WTC11 (cell line): ENCODE measurements around the gene WDPCP. TPM values are rescaled to one million over a fixed set of nuclear protein-coding genes. Genes with fewer than 3 reads are reported as not detected.
A peak's percentile ranks its signal among the peaks of the same experiment; 100 is the strongest.
"Not testable (repeated sequence)": the region's sequence is repeated elsewhere in the genome, so short reads cannot be mapped to it uniquely, and the experiment has no call there.

Experiments used
- ATAC-seq: fragments of 200-7000 bp; cut with Tn5 transposase; 2 replicates; pipeline ENCODE4 v1.10.0; 2021; ENCODE audit warnings: mild to moderate bottlenecking, moderate library complexity
- CTCF ChIA-PET: fragments of 300-600 bp; sonication (Branson Sonifier 250); formaldehyde crosslinking; loops from one replicate; lab custom pipeline; 2021; ENCODE audit warnings: antibody characterized with exemption; lab: Charles Lee
- POLR2A ChIA-PET: fragments of 350-600 bp; sonication (Branson Sonifier 250); formaldehyde crosslinking; loops from one replicate; lab custom pipeline; 2021; ENCODE audit warnings: antibody characterized with exemption; lab: Charles Lee
- DNase-seq: peaks from one replicate; pipeline ENCODE4 v3.0.0; 2021; ENCODE audit warnings: low spot score
- H3K27ac Mint-ChIP-seq: 2 replicates; pipeline ENCODE4 v1.8.0; 2021; ENCODE audit warnings: mixed read lengths
- H3K27me3 Mint-ChIP-seq: 2 replicates; pipeline ENCODE4 v1.8.0; 2021; ENCODE audit warnings: low read depth, mild to moderate bottlenecking, moderate library complexity, mixed read lengths
- H3K36me3 Mint-ChIP-seq: 2 replicates; pipeline ENCODE4 v1.8.0; 2021; ENCODE audit warnings: mixed read lengths
- H3K4me1 Mint-ChIP-seq: 2 replicates; pipeline ENCODE4 v1.8.0; 2022; ENCODE audit warnings: mixed read lengths
- H3K4me3 Mint-ChIP-seq: 2 replicates; pipeline ENCODE4 v1.8.0; 2021; ENCODE audit warnings: mild to moderate bottlenecking, moderate library complexity, mixed read lengths
- H3K9me3 Mint-ChIP-seq: 2 replicates; pipeline ENCODE4 v1.8.0; 2021; ENCODE audit warnings: mixed read lengths
- AR ChIP-seq: fragments of 250-450 bp; sonication (Bioruptor Pico); IDR thresholded peaks from 2 replicates; pipeline ENCODE4 v1.9.0; 2021; ENCODE audit warnings: mild to moderate bottlenecking
- CTCF ChIP-seq: fragments of 200-600 bp; IDR thresholded peaks from 2 replicates; pipeline ENCODE4 v1.8.0; 2022; ENCODE audit warnings: antibody characterized with exemption
- EMX1 ChIP-seq: fragments of 250-450 bp; sonication (Bioruptor Pico); IDR thresholded peaks from 2 replicates; pipeline ENCODE4 v1.8.0; 2021; ENCODE audit warnings: mild to moderate bottlenecking
- FOXJ3 ChIP-seq: sonication (generic); formaldehyde crosslinking; IDR thresholded peaks from 2 replicates; pipeline ENCODE4 v1.9.0; 2021; ENCODE audit warnings: missing genetic modification reagents, mild to moderate bottlenecking, borderline replicate concordance
- MLX ChIP-seq: sonication (generic); formaldehyde crosslinking; IDR thresholded peaks from 2 replicates; pipeline ENCODE4 v1.8.1; 2023; ENCODE audit warnings: mild to moderate bottlenecking, missing genetic modification reagents, moderate library complexity
- NFATC4 ChIP-seq: fragments of 250-450 bp; sonication (Bioruptor Pico); IDR thresholded peaks from 2 replicates; pipeline ENCODE4 v1.9.0; 2021; ENCODE audit warnings: mild to moderate bottlenecking
- PRRX2 ChIP-seq: fragments of 250-450 bp; sonication (Bioruptor Pico); IDR thresholded peaks from 2 replicates; pipeline ENCODE4 v1.8.0; 2021; ENCODE audit warnings: mild to moderate bottlenecking
- SMAD3 ChIP-seq: sonication (generic); formaldehyde crosslinking; IDR thresholded peaks from 2 replicates; pipeline ENCODE4 v1.8.0; 2022; ENCODE audit warnings: missing genetic modification reagents, mild to moderate bottlenecking, borderline replicate concordance
- SOX15 ChIP-seq: fragments of 250-450 bp; sonication (Bioruptor Pico); IDR thresholded peaks from 2 replicates; pipeline ENCODE4 v1.9.0; 2021; ENCODE audit warnings: mild to moderate bottlenecking
- SP1 ChIP-seq: sonication (generic); formaldehyde crosslinking; conservative IDR thresholded peaks from 2 replicates; pipeline ENCODE4 v1.8.1; 2022; ENCODE audit warnings: missing genetic modification reagents
- ZNF281 ChIP-seq: sonication (generic); formaldehyde crosslinking; IDR thresholded peaks from 2 replicates; pipeline ENCODE4 v1.8.0; 2023; ENCODE audit warnings: mild to moderate bottlenecking, missing genetic modification reagents
- ZSCAN18 ChIP-seq: fragments of 250-450 bp; sonication (Bioruptor Pico); IDR thresholded peaks from 2 replicates; pipeline ENCODE4 v2.1.2; 2022; ENCODE audit warnings: mild to moderate bottlenecking, moderate library complexity
- total RNA-seq: library from RNA; stranded (reverse); gene quantifications from 3 replicates; pipeline ENCODE4 v1.2.3, GENCODE V29; 2021
- TF ChIP-seq, protein P1 (sequence below): sonication (generic); formaldehyde crosslinking; IDR thresholded peaks from 2 replicates; pipeline ENCODE4 v1.8.1; 2023; ENCODE audit warnings: mild to moderate bottlenecking, missing genetic modification reagents

The WDPCP gene
- total RNA-seq, 1 experiment from 2014 or later, result 10.9 TPM

DNA sequence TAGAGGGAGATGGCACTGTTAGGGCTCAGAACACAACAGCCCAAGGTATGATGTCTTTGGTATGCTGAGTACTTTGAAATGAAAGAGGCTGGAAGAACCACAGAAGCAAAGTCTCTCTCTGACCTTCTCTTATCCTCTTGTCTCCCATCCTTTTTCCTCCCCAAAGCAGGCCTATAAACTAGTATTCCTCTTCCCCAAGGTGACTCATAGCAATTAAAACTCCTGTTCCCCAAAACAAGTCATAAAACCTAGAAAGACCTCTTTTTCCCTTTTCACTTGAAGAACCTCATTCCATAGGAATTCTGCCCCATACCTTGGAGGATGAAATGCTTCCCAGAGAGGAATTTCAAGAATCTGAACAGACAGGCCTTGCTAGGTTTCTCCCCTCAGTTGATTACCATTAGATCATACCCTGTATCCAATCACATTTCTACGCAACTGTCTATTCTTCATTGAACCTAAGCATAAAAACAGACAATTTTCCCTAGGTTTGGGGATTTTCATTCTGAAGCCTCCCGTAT lies 26.2 kb upstream of the WDPCP start (continued):
- peak; percentile 73; the same call in 1 of the 2 replicates for TF ChIP-seq AR
- no peak for TF ChIP-seq SMAD3 (CRISPR knock-in tag)
- no peak for TF ChIP-seq PRRX2 (CRISPR knock-in tag)
- TF ChIP-seq SP1 (CRISPR knock-in tag), result no peak
- TF ChIP-seq CTCF, result no peak
- TF ChIP-seq, protein P1, sequence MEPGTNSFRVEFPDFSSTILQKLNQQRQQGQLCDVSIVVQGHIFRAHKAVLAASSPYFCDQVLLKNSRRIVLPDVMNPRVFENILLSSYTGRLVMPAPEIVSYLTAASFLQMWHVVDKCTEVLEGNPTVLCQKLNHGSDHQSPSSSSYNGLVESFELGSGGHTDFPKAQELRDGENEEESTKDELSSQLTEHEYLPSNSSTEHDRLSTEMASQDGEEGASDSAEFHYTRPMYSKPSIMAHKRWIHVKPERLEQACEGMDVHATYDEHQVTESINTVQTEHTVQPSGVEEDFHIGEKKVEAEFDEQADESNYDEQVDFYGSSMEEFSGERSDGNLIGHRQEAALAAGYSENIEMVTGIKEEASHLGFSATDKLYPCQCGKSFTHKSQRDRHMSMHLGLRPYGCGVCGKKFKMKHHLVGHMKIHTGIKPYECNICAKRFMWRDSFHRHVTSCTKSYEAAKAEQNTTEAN, result no peak
- no peak for TF ChIP-seq FOXJ3 (CRISPR knock-in tag)

GRCh38 chr2:63613391-63613901 lies 25.2 kb upstream of the WDPCP start:
- no peaks in the 10 kb centered on the region for H3K27me3 Mint-ChIP-seq
- ChIA-PET POLR2A (interaction anchor here (0.5 to 1.4 kb wide), 2 partner anchors 26 to 232 kb away, joined by 3 to 5 read pairs; no protein-coding TSS in a partner anchor), CTCF (no interaction called here)
- 0 out of 2 replicates have a peak, but pooled peaks have one; percentile 64 for TF ChIP-seq EMX1 (CRISPR knock-in tag)
- TF ChIP-seq, protein P1, result no peak
- peak overlapping the region; percentile 49 for H3K4me3 Mint-ChIP-seq
- DNase-seq (no peak), ATAC-seq (peak; percentile 15)
- H3K27ac Mint-ChIP-seq, result peak overlapping the region; percentile 99
- peaks cover 17% of the 10 kb centered on the region for H3K9me3 Mint-ChIP-seq
- H3K36me3 Mint-ChIP-seq, result peaks cover 18% of the 10 kb centered on the region
- peaks cover 71% of the 10 kb centered on the region for H3K4me1 Mint-ChIP-seq

DNA sequence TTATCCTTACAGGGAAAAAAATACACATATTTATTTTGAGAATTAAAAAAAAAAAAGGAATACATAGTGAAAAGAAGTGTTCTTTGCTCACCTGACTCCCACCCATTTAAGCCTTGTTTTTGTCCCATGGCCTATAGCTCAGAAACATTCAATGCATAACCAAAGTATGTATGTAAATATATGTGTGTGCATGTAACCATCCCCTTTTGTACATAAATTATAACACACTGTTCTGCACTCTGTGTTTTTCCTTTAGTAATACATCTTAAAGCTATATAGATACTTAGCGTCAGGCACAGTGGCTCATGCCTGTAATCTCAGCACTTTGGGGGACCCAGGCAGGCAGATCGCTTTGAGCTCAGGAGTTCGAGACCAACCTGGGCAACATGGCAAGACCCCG lies 22.2 kb upstream of the WDPCP start:
- DNase-seq (no peak), ATAC-seq (no peak)
- TF ChIP-seq SOX15 (CRISPR knock-in tag) (no peak), ZSCAN18 (CRISPR knock-in tag) (no peak), ZNF281 (CRISPR knock-in tag) (no peak), NFATC4 (CRISPR knock-in tag) (no peak), MLX (no peak), CTCF (no peak)
- TF ChIP-seq, all 79 proteins: peak for 0
- Mint-ChIP-seq H3K4me3 (no peak overlapping the region), H3K27me3 (no peaks in the 10 kb centered on the region), H3K27ac (no peak overlapping the region), H3K36me3 (peaks cover 40% of the 10 kb centered on the region), H3K4me1 (peaks cover 43% of the 10 kb centered on the region), H3K9me3 (peaks cover 17% of the 10 kb centered on the region)
- ChIA-PET POLR2A (interaction anchor here (1.5 kb wide), 1 partner anchor 230 kb away, joined by 3 read pairs; no protein-coding TSS in a partner anchor), CTCF (no interaction called here)

DNA sequence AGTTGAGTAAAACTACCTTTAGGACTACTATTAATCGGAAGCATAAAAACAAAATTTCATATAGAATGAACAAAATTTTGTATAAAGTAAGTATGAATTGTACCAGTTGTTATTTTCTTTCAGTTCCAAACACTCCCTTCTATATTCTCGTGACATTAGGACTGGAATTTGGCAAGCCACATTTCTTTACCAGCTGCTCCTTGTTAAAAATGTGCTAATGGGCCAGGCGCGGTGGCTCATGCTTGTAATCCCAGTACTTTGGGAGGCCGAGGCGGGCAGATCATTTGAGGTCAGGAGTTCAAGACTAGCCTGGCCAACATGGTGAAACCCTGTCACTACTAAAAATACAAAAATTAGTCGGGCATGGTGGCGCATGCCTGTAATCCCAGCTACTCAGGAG lies 20.6 kb upstream of the WDPCP start:
- CTCF ChIA-PET, ATAC-seq, DNase-seq, H3K4me3 Mint-ChIP-seq, POLR2A ChIA-PET, H3K27me3 Mint-ChIP-seq: not testable (repeated sequence)
- peaks cover 52% of the 10 kb centered on the region for H3K36me3 Mint-ChIP-seq
- H3K27ac Mint-ChIP-seq, result peak overlapping the region; percentile 78; the same call in 1 of the 2 replicates
- peaks cover 17% of the 10 kb centered on the region for H3K9me3 Mint-ChIP-seq
- H3K4me1 Mint-ChIP-seq, result peaks cover 27% of the 10 kb centered on the region
